Duodenal mucosa (tissue), 2 donors: ENCODE measurements around the gene RBPMS2.

Source experiments
- H3K27ac ChIP-seq: one replicate; pipeline ENCODE4 v1.7.0; 2013; ENCODE audit warnings: low read depth, low read length
- H3K27me3 ChIP-seq, 2 donors: one replicate each; pipeline ENCODE4 v1.7.0; 2013; ENCODE audit warnings: low read length in 2 of 2, control low read depth in 1 of 2; ENCODE audit not compliant: insufficient read depth in 2 of 2, control insufficient read depth in 1 of 2
- H3K36me3 ChIP-seq, 2 donors: one replicate each; pipeline ENCODE4 v1.7.0; 2013; ENCODE audit warnings: low read length in 2 of 2, control low read depth in 1 of 2; ENCODE audit not compliant: insufficient read depth in 2 of 2, control insufficient read depth in 1 of 2
- H3K4me1 ChIP-seq, 2 donors: one replicate each; pipeline ENCODE4 v1.7.0; 2013; ENCODE audit warnings: low read length in 2 of 2, control low read depth in 1 of 2; ENCODE audit not compliant: insufficient read depth in 2 of 2, control insufficient read depth in 1 of 2
- H3K4me3 ChIP-seq, 2 donors: one replicate each; pipeline ENCODE4 v1.7.0; 2013; ENCODE audit warnings: low read length in 2 of 2, low read depth in 1 of 2
- H3K9ac ChIP-seq, 2 donors: one replicate each; pipeline ENCODE4 v1.7.0; 2013; ENCODE audit warnings: low read length in 2 of 2, low read depth in 1 of 2
- H3K9me3 ChIP-seq, 2 donors: one replicate each; pipeline ENCODE4 v1.7.0; 2013; ENCODE audit warnings: low read length in 2 of 2, control low read depth in 1 of 2; ENCODE audit not compliant: control insufficient read depth in 1 of 2

The RBPMS2 gene

GRCh38 chr15:64706011-64706911 lies 69.1 kb downstream of the RBPMS2 start:
- H3K9me3 ChIP-seq, result no peaks in the 10 kb centered on the region
- H3K36me3 ChIP-seq, result no peaks in the 10 kb centered on the region
- no peak overlapping the region for H3K4me3 ChIP-seq
- no peak overlapping the region for H3K27ac ChIP-seq
- no peaks in the 10 kb centered on the region for H3K27me3 ChIP-seq
- no peak overlapping the region for H3K9ac ChIP-seq
- H3K4me1 ChIP-seq, result peaks cover 14 to 18% of the 10 kb centered on the region in 2 donors

GRCh38 chr15:64705006-64705405 lies 70.4 kb downstream of the RBPMS2 start:
- Histone ChIP-seq H3K4me1 (peaks cover 25 to 30% of the 10 kb centered on the region in 2 donors), H3K9me3 (no peaks in the 10 kb centered on the region), H3K9ac (no peak overlapping the region), H3K36me3 (no peaks in the 10 kb centered on the region), H3K4me3 (no peak overlapping the region), H3K27me3 (no peaks in the 10 kb centered on the region), H3K27ac (no peak overlapping the region)

DNA sequence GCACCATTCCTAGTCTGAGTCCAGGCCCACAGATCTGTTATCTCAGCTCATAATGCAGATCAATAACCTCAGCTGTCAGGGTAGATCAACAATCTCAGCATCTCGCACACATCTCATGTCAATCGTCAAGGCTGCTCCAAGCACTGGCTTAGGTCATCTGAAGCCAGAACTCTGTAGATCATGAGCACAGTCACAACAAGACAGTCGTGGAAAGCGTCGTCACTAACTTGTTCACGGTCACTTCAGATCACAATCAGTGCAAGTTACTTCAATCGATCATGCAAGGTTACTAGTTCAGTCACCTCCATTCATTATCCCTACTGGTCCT lies 71.8 kb downstream of the RBPMS2 start:
- no peak overlapping the region for H3K27ac ChIP-seq
- H3K27me3 ChIP-seq, result no peaks in the 10 kb centered on the region
- H3K36me3 ChIP-seq, result no peaks in the 10 kb centered on the region
- H3K4me3 ChIP-seq, result peak overlapping the region; percentile 85 to 92
- peaks cover 34 to 44% of the 10 kb centered on the region in 2 donors for H3K4me1 ChIP-seq
- peak overlapping the region; percentile 59 to 72 for H3K9ac ChIP-seq
- no peaks in the 10 kb centered on the region for H3K9me3 ChIP-seq

DNA sequence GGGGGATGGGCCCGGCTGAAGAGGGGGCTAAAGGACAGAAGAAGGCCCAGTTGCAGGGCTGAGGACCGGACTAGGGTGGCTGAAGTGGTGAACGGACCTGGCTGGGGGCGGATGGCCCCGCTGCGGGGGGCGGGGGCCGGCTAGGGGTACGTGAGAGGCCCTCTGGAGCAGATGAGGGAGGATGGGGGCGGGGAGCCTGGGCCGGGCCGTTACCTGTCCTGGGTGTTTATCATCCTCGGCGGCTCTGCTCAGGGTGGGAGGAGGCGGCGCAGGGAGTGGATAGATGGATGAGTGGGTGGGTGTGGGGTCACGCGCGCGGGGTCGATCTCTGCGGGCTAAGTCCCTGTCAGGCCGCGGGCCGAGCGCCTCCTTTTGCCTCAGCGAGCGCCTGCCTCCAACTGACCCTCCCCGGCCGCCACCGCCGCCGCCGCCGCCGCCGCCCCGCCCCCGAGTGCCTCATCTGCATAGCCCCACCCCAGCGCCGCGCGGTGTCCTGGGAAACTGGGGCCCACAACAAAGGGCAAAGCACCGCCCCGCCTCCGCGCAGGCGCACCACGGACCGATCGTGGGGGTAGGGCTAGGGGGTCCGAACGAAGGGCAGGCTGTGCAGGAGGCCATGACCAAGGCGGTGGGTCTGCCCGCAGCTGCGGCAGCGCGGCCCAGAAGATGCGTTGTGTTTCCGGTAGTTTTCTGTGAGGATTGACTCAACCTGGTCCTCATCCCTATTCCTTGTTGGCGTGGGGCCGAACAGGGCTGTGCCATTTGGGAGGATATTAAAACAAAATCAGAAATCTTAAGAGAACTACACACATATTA lies 72.4 kb downstream of the RBPMS2 start:
- H3K4me3 ChIP-seq, result peak overlapping the region; percentile 89 to 92
- no peaks in the 10 kb centered on the region for H3K36me3 ChIP-seq
- no peaks in the 10 kb centered on the region for H3K9me3 ChIP-seq
- H3K27ac ChIP-seq, result peak overlapping the region; percentile 55
- peak overlapping the region; percentile 77 to 85 for H3K9ac ChIP-seq
- no peaks in the 10 kb centered on the region for H3K27me3 ChIP-seq
- peaks cover 35 to 44% of the 10 kb centered on the region in 2 donors for H3K4me1 ChIP-seq

DNA sequence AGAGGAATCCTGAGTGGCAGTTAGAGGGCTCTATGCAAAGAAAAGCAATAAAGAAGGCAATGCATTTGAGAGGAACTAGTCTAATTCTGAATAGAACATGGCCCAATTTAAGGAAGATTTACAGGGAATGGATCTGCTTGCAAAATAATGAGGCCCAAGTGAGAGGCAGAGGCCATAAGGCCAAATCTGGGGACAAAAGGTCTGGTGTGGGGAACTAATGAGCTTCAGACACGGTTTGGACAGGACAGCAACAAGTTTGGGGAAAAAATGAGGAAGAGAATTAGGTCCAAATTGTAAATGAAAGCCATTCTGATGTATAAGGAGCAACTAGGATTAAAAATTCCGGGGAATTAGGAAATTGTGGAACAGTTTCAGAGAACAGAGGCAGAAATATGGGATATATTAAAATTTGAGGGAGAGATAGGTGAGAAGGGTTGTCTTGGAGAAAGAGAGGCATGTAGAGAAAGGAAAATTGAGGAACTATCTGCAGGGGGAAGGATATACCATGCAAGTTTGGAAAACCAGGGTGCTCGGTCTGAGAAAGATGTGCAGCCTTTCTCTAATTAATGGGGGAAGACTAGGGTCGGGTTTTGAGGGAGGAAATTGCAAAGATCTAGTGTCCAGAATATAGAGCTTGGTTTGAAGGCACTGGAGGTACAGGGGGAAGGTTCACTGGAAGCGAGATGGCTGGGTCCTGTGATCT lies 73.8 kb downstream of the RBPMS2 start:
- H3K4me3 ChIP-seq, result peak overlapping the region; percentile 89 to 92
- peaks cover 40 to 44% of the 10 kb centered on the region in 2 donors for H3K4me1 ChIP-seq
- H3K9me3 ChIP-seq, result no peaks in the 10 kb centered on the region
- no peak overlapping the region for H3K27ac ChIP-seq
- peak overlapping the region; percentile 77 to 85 for H3K9ac ChIP-seq
- no peaks in the 10 kb centered on the region for H3K36me3 ChIP-seq
- H3K27me3 ChIP-seq, result no peaks in the 10 kb centered on the region

- Histone ChIP-seq H3K4me3 (peak overlapping the region in 1 of 2 donors; percentile 42), H3K27ac (no peak overlapping the region), H3K36me3 (no peaks in the 10 kb centered on the region), H3K27me3 (no peaks in the 10 kb centered on the region), H3K4me1 (peaks cover 40 to 44% of the 10 kb centered on the region in 2 donors), H3K9ac (peak overlapping the region in 1 of 2 donors; percentile 16), H3K9me3 (no peaks in the 10 kb centered on the region)
Observed at GRCh38 chr15:64701051-64701450, 74.3 kb downstream of the RBPMS2 start.

- H3K4me1 ChIP-seq, result peaks cover 40 to 44% of the 10 kb centered on the region in 2 donors
- no peaks in the 10 kb centered on the region for H3K27me3 ChIP-seq
- H3K9ac ChIP-seq, result peak overlapping the region in 1 of 2 donors; percentile 53
- H3K27ac ChIP-seq, result peak overlapping the region; percentile 17
- no peaks in the 10 kb centered on the region for H3K9me3 ChIP-seq
- peaks cover 0 to 7% of the 10 kb centered on the region in 2 donors for H3K36me3 ChIP-seq
- H3K4me3 ChIP-seq, result peak overlapping the region in 1 of 2 donors; percentile 42
Observed at GRCh38 chr15:64699751-64700388, 75.5 kb downstream of the RBPMS2 start.

DNA sequence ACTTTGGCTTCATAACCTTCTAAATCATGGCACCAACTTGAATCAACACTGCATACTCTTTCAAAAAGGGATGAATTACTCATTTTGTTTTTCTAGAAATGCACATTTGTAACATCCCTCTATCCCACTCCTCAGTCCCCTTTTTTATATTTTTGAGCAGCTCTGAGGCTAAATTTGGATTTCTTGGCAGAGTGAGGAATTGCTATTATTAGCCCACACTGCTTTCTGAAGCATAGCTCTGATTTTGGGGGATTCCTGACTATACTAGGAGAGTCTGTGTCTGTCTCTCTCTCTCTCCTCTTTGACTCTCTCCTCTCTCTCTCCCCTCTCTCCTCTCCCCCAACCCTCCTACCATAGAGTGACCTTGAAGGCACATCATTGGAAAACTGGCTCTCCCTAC lies 76.6 kb downstream of the RBPMS2 start:
- H3K36me3 ChIP-seq, result peaks cover 0 to 8% of the 10 kb centered on the region in 2 donors
- no peaks in the 10 kb centered on the region for H3K9me3 ChIP-seq
- no peak overlapping the region for H3K9ac ChIP-seq
- no peak overlapping the region for H3K4me3 ChIP-seq
- no peaks in the 10 kb centered on the region for H3K27me3 ChIP-seq
- H3K4me1 ChIP-seq, result peaks cover 40 to 44% of the 10 kb centered on the region in 2 donors
- peak overlapping the region; percentile 37 for H3K27ac ChIP-seq

GRCh38 chr15:64697911-64698369 lies 77.4 kb downstream of the RBPMS2 start:
- Histone ChIP-seq H3K36me3 (peaks cover 0 to 14% of the 10 kb centered on the region in 2 donors), H3K4me1 (peaks cover 40 to 47% of the 10 kb centered on the region in 2 donors), H3K27me3 (no peaks in the 10 kb centered on the region), H3K9ac (no peak overlapping the region), H3K27ac (no peak overlapping the region), H3K9me3 (no peaks in the 10 kb centered on the region), H3K4me3 (no peak overlapping the region)
